Smooth muscle cell (in vitro differentiated cells): ENCODE data around the gene PDGFC. TPM values are rescaled to one million over a fixed set of nuclear protein-coding genes. Genes with fewer than 3 reads are reported as not detected.
A peak's percentile ranks its signal among the peaks of the same experiment; 100 is the strongest.
"Not testable (repeated sequence)": the region's sequence is repeated elsewhere in the genome, so short reads cannot be mapped to it uniquely, and the experiment has no call there.

Experiments used
- DNase-seq: peaks from one replicate; lab custom pipeline; 2025; ENCODE audit not compliant: unreplicated experiment; lab: John Stamatoyannopoulos, UW
- H2AFZ ChIP-seq: fragments of 200-600 bp; sonication (generic); 2 replicates; pipeline ENCODE4 v1.6.0; 2016; ENCODE audit warnings: antibody characterized with exemption, low read depth, mild to moderate bottlenecking
- H3F3A ChIP-seq: fragments of 200-600 bp; sonication (generic); 2 replicates; pipeline ENCODE4 v1.6.0; 2017; ENCODE audit warnings: antibody characterized with exemption, low read depth
- H3K27ac ChIP-seq: fragments of 200-600 bp; sonication (generic); 2 replicates; pipeline ENCODE4 v1.5.1; 2016; ENCODE audit warnings: low read depth, mild to moderate bottlenecking
- H3K27me3 ChIP-seq: fragments of 200-600 bp; sonication (generic); 2 replicates; pipeline ENCODE4 v1.6.1; 2016; ENCODE audit warnings: low read depth, mild to moderate bottlenecking
- H3K36me3 ChIP-seq: fragments of 200-600 bp; sonication (generic); 2 replicates; pipeline ENCODE4 v1.5.1; 2016; ENCODE audit warnings: low read depth
- H3K4me1 ChIP-seq: fragments of 200-600 bp; sonication (generic); 2 replicates; pipeline ENCODE4 v1.5.1; 2016; ENCODE audit warnings: low read depth
- H3K4me2 ChIP-seq: fragments of 200-600 bp; sonication (generic); 2 replicates; pipeline ENCODE4 v1.6.0; 2016; ENCODE audit warnings: mild to moderate bottlenecking
- H3K4me3 ChIP-seq: fragments of 200-600 bp; sonication (generic); 2 replicates; pipeline ENCODE4 v1.5.1; 2016; ENCODE audit warnings: mild to moderate bottlenecking
- H3K79me2 ChIP-seq: fragments of 200-600 bp; sonication (generic); 2 replicates; pipeline ENCODE4 v1.6.0; 2016; ENCODE audit warnings: low read depth, mild to moderate bottlenecking
- H3K9ac ChIP-seq: fragments of 200-600 bp; sonication (generic); 2 replicates; pipeline ENCODE4 v1.6.0; 2016; ENCODE audit warnings: low read depth
- H3K9me3 ChIP-seq: fragments of 200-600 bp; sonication (generic); replicated peaks from 2 replicates; pipeline ENCODE4 v1.5.1; 2016; ENCODE audit warnings: low read depth
- H4K20me1 ChIP-seq: fragments of 200-600 bp; sonication (generic); 2 replicates; pipeline ENCODE4 v1.6.0; 2016; ENCODE audit warnings: low read depth
- CTCF ChIP-seq: fragments of 200-600 bp; sonication (generic); IDR thresholded peaks from 2 replicates; pipeline ENCODE4 v1.5.1; 2017; ENCODE audit warnings: borderline replicate concordance, mild to moderate bottlenecking, antibody characterized with exemption; ENCODE audit not compliant: insufficient read depth, poor library complexity, severe bottlenecking
- WGBS: methylation state at CpG from one replicate; pipeline ENCODE4 v1.1.7; 2016; ENCODE audit warnings: low lambda C conversion rate; 5-methylcytosine and 5-hydroxymethylcytosine counted together
- polyA plus RNA-seq: library from polyadenylated mRNA; unstranded; fragments of >200 nt; fragmentation: Nextera tagmentation; extraction: Ambion mirVana; gene quantifications from 2 replicates; pipeline ENCODE4 v1.2.1, GENCODE V29; 2016
- total RNA-seq: library from RNA; depleted of rRNA; stranded (reverse); fragments of >200 nt; gene quantifications from 2 replicates; pipeline ENCODE4 v1.2.3, GENCODE V29; 2014

PDGFC gene
- total and polyA plus RNA-seq, 2 experiments from 2014 or later: 56.5 to 135 TPM

GRCh38 chr4:156933633-156934258 lies 37.9 kb downstream of the PDGFC start:
- DNase-seq: no peak

GRCh38 chr4:156932360-156932759 lies 39.2 kb downstream of the PDGFC start:
- not testable (repeated sequence) for H4K20me1 ChIP-seq, DNase-seq, H3K9me3 ChIP-seq, H3K36me3 ChIP-seq, H3K4me1 ChIP-seq, H3K27me3 ChIP-seq, H2AFZ ChIP-seq, H3K9ac ChIP-seq, H3F3A ChIP-seq, H3K4me3 ChIP-seq, H3K4me2 ChIP-seq
- WGBS: 100% methylated on average over 2 of the region's 2 CpGs
- peak overlapping the region; percentile 85 for H3K27ac ChIP-seq
- H3K79me2 ChIP-seq: peaks cover 89% of the 10 kb centered on the region

More at GRCh38 chr4:156933633-156934258, 37.9 kb downstream of the PDGFC start:
- 33% methylated on average over 5 of the region's 5 CpGs for WGBS
- Histone ChIP-seq H3F3A (peaks cover 3% of the 10 kb centered on the region), H3K27me3 (no peaks in the 10 kb centered on the region), H3K27ac (peak overlapping the region; percentile 92), H3K4me1 (no peaks in the 10 kb centered on the region), H3K36me3 (no peaks in the 10 kb centered on the region), H3K4me3 (no peak overlapping the region), H4K20me1 (no peaks in the 10 kb centered on the region), H3K9ac (peak overlapping the region; percentile 22), H3K9me3 (no peaks in the 10 kb centered on the region), H3K4me2 (peak overlapping the region; percentile 52), H2AFZ (no peak overlapping the region), H3K79me2 (peaks cover 89% of the 10 kb centered on the region)
- TF ChIP-seq CTCF: no peak

GRCh38 chr4:156931267-156931666 lies 40.3 kb downstream of the PDGFC start:
- no peaks in the 10 kb centered on the region for H3K4me1 ChIP-seq
- H3K4me3 ChIP-seq: no peak overlapping the region
- H3K36me3 ChIP-seq: no peaks in the 10 kb centered on the region
- no peak overlapping the region for H2AFZ ChIP-seq
- no peaks in the 10 kb centered on the region for H4K20me1 ChIP-seq
- peaks cover 84% of the 10 kb centered on the region for H3K79me2 ChIP-seq
- peaks cover 3% of the 10 kb centered on the region for H3F3A ChIP-seq
- 32% methylated on average over 2 of the region's 2 CpGs for WGBS
- no peak overlapping the region for H3K9ac ChIP-seq
- peak overlapping the region; percentile 0 for H3K4me2 ChIP-seq
- no peak for TF ChIP-seq CTCF
- H3K9me3 ChIP-seq: no peaks in the 10 kb centered on the region
- DNase-seq: no peak
- no peaks in the 10 kb centered on the region for H3K27me3 ChIP-seq
- peak overlapping the region; percentile 85 for H3K27ac ChIP-seq

- H4K20me1 ChIP-seq: peaks cover 1% of the 10 kb centered on the region
- peaks cover 80% of the 10 kb centered on the region for H3K79me2 ChIP-seq
- H3K27ac ChIP-seq: peak overlapping the region; percentile 85
- no peaks in the 10 kb centered on the region for H3K4me1 ChIP-seq
- no peaks in the 10 kb centered on the region for H3K36me3 ChIP-seq
- peaks cover 3% of the 10 kb centered on the region for H3F3A ChIP-seq
- whole genome bisulfite sequencing: 98% methylated on average over 3 of the region's 3 CpGs
- H3K27me3 ChIP-seq: no peaks in the 10 kb centered on the region
- H3K9ac ChIP-seq: no peak overlapping the region
- H3K4me2 ChIP-seq: no peak overlapping the region
- H2AFZ ChIP-seq: no peak overlapping the region
- H3K9me3 ChIP-seq: no peaks in the 10 kb centered on the region
- no peak for DNase-seq
- H3K4me3 ChIP-seq: no peak overlapping the region
- TF ChIP-seq CTCF: no peak
These were observed 42.1 kb downstream of the PDGFC start for GRCh38 chr4:156929386-156930105.
